WTC11 (cell line): ENCODE results near the gene KAZALD1. TPM values are rescaled to one million over a fixed set of nuclear protein-coding genes. Genes with fewer than 3 reads are reported as not detected.

ENCODE experiments used
- ATAC-seq: fragments of 200-7000 bp; cut with Tn5 transposase; 2 replicates; pipeline ENCODE4 v1.10.0; 2021; ENCODE audit warnings: mild to moderate bottlenecking, moderate library complexity
- CTCF ChIA-PET: fragments of 300-600 bp; sonication (Branson Sonifier 250); formaldehyde crosslinking; loops from one replicate; lab custom pipeline; 2021; ENCODE audit warnings: antibody characterized with exemption; lab: Charles Lee
- POLR2A ChIA-PET: fragments of 350-600 bp; sonication (Branson Sonifier 250); formaldehyde crosslinking; loops from one replicate; lab custom pipeline; 2021; ENCODE audit warnings: antibody characterized with exemption; lab: Charles Lee
- DNase-seq: peaks from one replicate; pipeline ENCODE4 v3.0.0; 2021; ENCODE audit warnings: low spot score
- H3K27ac Mint-ChIP-seq: 2 replicates; pipeline ENCODE4 v1.8.0; 2021; ENCODE audit warnings: mixed read lengths
- H3K27me3 Mint-ChIP-seq: 2 replicates; pipeline ENCODE4 v1.8.0; 2021; ENCODE audit warnings: low read depth, mild to moderate bottlenecking, moderate library complexity, mixed read lengths
- H3K36me3 Mint-ChIP-seq: 2 replicates; pipeline ENCODE4 v1.8.0; 2021; ENCODE audit warnings: mixed read lengths
- H3K4me1 Mint-ChIP-seq: 2 replicates; pipeline ENCODE4 v1.8.0; 2022; ENCODE audit warnings: mixed read lengths
- H3K4me3 Mint-ChIP-seq: 2 replicates; pipeline ENCODE4 v1.8.0; 2021; ENCODE audit warnings: mild to moderate bottlenecking, moderate library complexity, mixed read lengths
- H3K9me3 Mint-ChIP-seq: 2 replicates; pipeline ENCODE4 v1.8.0; 2021; ENCODE audit warnings: mixed read lengths
- ATF2 ChIP-seq: sonication (generic); formaldehyde crosslinking; IDR thresholded peaks from 2 replicates; pipeline ENCODE4 v1.8.1; 2022; ENCODE audit warnings: low read depth, missing genetic modification reagents, borderline replicate concordance
- FOXJ3 ChIP-seq: sonication (generic); formaldehyde crosslinking; IDR thresholded peaks from 2 replicates; pipeline ENCODE4 v1.9.0; 2021; ENCODE audit warnings: missing genetic modification reagents, mild to moderate bottlenecking, borderline replicate concordance
- FOXP1 ChIP-seq: sonication (generic); formaldehyde crosslinking; IDR thresholded peaks from 2 replicates; pipeline ENCODE4 v1.8.0; 2022; ENCODE audit warnings: missing genetic modification reagents, mild to moderate bottlenecking, moderate library complexity, borderline replicate concordance
- IRF2 ChIP-seq: sonication (generic); formaldehyde crosslinking; IDR thresholded peaks from 2 replicates; pipeline ENCODE4 v1.8.0; 2022; ENCODE audit warnings: low read depth, missing genetic modification reagents, borderline replicate concordance
- NFE2L1 ChIP-seq: sonication (generic); formaldehyde crosslinking; IDR thresholded peaks from 2 replicates; pipeline ENCODE4 v1.8.1; 2023; ENCODE audit warnings: missing genetic modification reagents
- NFYB ChIP-seq: sonication (generic); formaldehyde crosslinking; conservative IDR thresholded peaks from 2 replicates; pipeline ENCODE4 v1.8.0; 2022; ENCODE audit warnings: low read depth, missing genetic modification reagents
- NR2C2 ChIP-seq: sonication (generic); formaldehyde crosslinking; IDR thresholded peaks from 2 replicates; pipeline ENCODE4 v1.8.0; 2022; ENCODE audit warnings: mild to moderate bottlenecking, missing genetic modification reagents
- NR3C1 ChIP-seq: sonication (generic); formaldehyde crosslinking; conservative IDR thresholded peaks from 2 replicates; pipeline ENCODE4 v1.8.1; 2023; ENCODE audit warnings: low read depth, mild to moderate bottlenecking, missing genetic modification reagents
- PRDM15 ChIP-seq: sonication (generic); formaldehyde crosslinking; IDR thresholded peaks from 2 replicates; pipeline ENCODE4 v1.8.0; 2022; ENCODE audit warnings: missing genetic modification reagents
- PRRX2 ChIP-seq: fragments of 250-450 bp; sonication (Bioruptor Pico); IDR thresholded peaks from 2 replicates; pipeline ENCODE4 v1.8.0; 2021; ENCODE audit warnings: mild to moderate bottlenecking
- RELA ChIP-seq: sonication (generic); formaldehyde crosslinking; IDR thresholded peaks from 2 replicates; pipeline ENCODE4 v1.8.1; 2022; ENCODE audit warnings: missing genetic modification reagents, mild to moderate bottlenecking, borderline replicate concordance
- SMAD3 ChIP-seq: sonication (generic); formaldehyde crosslinking; IDR thresholded peaks from 2 replicates; pipeline ENCODE4 v1.8.0; 2022; ENCODE audit warnings: missing genetic modification reagents, mild to moderate bottlenecking, borderline replicate concordance
- TEAD4 ChIP-seq: sonication (generic); formaldehyde crosslinking; IDR thresholded peaks from 2 replicates; pipeline ENCODE4 v1.8.0; 2022; ENCODE audit warnings: mild to moderate bottlenecking, missing genetic modification reagents
- USF2 ChIP-seq: sonication (generic); formaldehyde crosslinking; IDR thresholded peaks from 2 replicates; pipeline ENCODE4 v1.8.1; 2023; ENCODE audit warnings: mild to moderate bottlenecking, missing genetic modification reagents, moderate library complexity
- ZNF532 ChIP-seq: fragments of 250-450 bp; sonication (Bioruptor Pico); IDR thresholded peaks from 2 replicates; pipeline ENCODE4 v1.9.0; 2021; ENCODE audit warnings: mild to moderate bottlenecking, borderline replicate concordance
- total RNA-seq: library from RNA; stranded (reverse); gene quantifications from 3 replicates; pipeline ENCODE4 v1.2.3, GENCODE V29; 2021
- TF ChIP-seq, protein P1 (sequence below): sonication (generic); formaldehyde crosslinking; IDR thresholded peaks from 2 replicates; pipeline ENCODE4 v1.8.1; 2022; ENCODE audit warnings: mild to moderate bottlenecking, moderate library complexity, missing genetic modification reagents
- TF ChIP-seq, protein P2 (sequence below): sonication (generic); formaldehyde crosslinking; IDR thresholded peaks from 2 replicates; pipeline ENCODE4 v1.8.1; 2023; ENCODE audit warnings: mild to moderate bottlenecking, missing genetic modification reagents

Gene KAZALD1
- total RNA-seq, 1 experiment from 2014 or later: 19.2 TPM

- TF ChIP-seq NFE2L1 (CRISPR knock-in tag): no peak
- TF ChIP-seq PRRX2: no peak
- no peak for TF ChIP-seq RELA (CRISPR knock-in tag)
- no peak for TF ChIP-seq NR2C2 (CRISPR knock-in tag)
- no peak for TF ChIP-seq FOXJ3 (CRISPR knock-in tag)
- no peak for TF ChIP-seq SMAD3 (CRISPR knock-in tag)
- no peak for TF ChIP-seq IRF2
- TF ChIP-seq, protein P1, sequence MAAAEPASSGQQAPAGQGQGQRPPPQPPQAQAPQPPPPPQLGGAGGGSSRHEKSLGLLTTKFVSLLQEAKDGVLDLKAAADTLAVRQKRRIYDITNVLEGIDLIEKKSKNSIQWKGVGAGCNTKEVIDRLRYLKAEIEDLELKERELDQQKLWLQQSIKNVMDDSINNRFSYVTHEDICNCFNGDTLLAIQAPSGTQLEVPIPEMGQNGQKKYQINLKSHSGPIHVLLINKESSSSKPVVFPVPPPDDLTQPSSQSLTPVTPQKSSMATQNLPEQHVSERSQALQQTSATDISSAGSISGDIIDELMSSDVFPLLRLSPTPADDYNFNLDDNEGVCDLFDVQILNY (CRISPR knock-in tag): no peak
- TF ChIP-seq, protein P2, sequence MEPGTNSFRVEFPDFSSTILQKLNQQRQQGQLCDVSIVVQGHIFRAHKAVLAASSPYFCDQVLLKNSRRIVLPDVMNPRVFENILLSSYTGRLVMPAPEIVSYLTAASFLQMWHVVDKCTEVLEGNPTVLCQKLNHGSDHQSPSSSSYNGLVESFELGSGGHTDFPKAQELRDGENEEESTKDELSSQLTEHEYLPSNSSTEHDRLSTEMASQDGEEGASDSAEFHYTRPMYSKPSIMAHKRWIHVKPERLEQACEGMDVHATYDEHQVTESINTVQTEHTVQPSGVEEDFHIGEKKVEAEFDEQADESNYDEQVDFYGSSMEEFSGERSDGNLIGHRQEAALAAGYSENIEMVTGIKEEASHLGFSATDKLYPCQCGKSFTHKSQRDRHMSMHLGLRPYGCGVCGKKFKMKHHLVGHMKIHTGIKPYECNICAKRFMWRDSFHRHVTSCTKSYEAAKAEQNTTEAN (CRISPR knock-in tag): no peak
- no peak for TF ChIP-seq NFYB (CRISPR knock-in tag)
- TF ChIP-seq NR3C1 (CRISPR knock-in tag): no peak
- TF ChIP-seq USF2 (CRISPR knock-in tag): no peak
- TF ChIP-seq FOXP1: no peak
- no peak for TF ChIP-seq TEAD4 (CRISPR knock-in tag)
Measured at GRCh38 chr10:101035916-101036702, 25.7 kb upstream of the KAZALD1 start (continued).

GRCh38 chr10:101036726-101037125 lies 25.1 kb upstream of the KAZALD1 start:
- no peaks in the 10 kb centered on the region for H3K36me3 Mint-ChIP-seq
- H3K27me3 Mint-ChIP-seq: peaks cover 55% of the 10 kb centered on the region
- peaks cover 12% of the 10 kb centered on the region for H3K4me1 Mint-ChIP-seq
- ATAC-seq (no peak), DNase-seq (no peak)
- no peak overlapping the region for H3K27ac Mint-ChIP-seq
- ChIA-PET CTCF (interaction anchor here (3.2 to 9.7 kb wide), 3 partner anchors 14 to 26 kb away, joined by 26 to 143 read pairs (median 99); partner anchors contain the start of gene KAZALD1), POLR2A (interaction anchor here (0.6 kb wide), 1 partner anchor 363 kb away, joined by 5 read pairs; no protein-coding TSS in a partner anchor)
- TF ChIP-seq PRDM15 (CRISPR knock-in tag): no peak
- no peak for TF ChIP-seq ZNF532 (CRISPR knock-in tag)
- TF ChIP-seq NR2C2 (CRISPR knock-in tag): no peak
- TF ChIP-seq ATF2: no peak
- no peak overlapping the region for H3K4me3 Mint-ChIP-seq
- H3K9me3 Mint-ChIP-seq: no peaks in the 10 kb centered on the region
